GM19238 (cell line): ENCODE measurements around the gene ATF3.

Source experiments
- DNase-seq: peaks from one replicate; pipeline ENCODE4 v3.0.0; 2011; ENCODE audit warnings: low spot score; ENCODE audit not compliant: insufficient read length

Gene ATF3

DNA sequence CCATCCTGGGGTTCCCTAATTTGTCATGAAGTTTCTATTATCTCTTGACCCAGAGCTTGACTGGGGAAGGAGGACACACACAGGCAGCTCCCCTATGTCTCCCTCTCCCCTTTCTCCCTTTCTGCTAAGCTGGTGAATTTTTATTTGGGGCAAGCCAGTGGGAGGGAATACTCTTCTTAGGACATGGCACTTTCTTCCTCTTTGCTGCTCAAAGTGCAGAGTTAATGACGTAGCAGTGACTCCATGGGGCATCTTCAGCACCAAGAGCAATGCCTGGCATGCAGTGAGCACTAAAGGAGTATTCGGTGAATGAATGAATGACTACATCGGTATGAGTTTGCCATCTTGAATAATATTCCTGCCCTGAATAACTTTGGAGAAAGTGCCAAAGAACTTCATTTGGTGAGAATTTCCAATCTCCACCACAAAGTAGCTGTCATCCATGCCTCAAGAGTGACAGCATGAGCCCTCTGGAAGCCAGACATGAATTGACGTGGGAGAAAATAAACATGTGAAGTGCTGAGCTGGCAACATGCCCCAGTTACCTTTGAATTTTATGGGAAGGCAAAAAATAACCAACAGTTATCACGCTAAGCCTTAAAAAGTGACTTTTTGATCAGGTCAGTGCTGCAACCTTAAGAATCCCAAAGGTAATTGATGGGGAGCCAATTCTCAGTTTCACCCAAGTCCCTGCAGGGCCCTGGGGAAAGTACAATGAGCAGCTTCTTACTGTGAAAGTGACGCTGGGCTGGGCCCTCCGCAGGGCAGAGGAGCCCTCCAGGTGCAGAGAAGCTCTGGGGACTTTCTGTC, 22.1 kb upstream of the ATF3 start:
- DNase-seq: peak; percentile 38

DNA sequence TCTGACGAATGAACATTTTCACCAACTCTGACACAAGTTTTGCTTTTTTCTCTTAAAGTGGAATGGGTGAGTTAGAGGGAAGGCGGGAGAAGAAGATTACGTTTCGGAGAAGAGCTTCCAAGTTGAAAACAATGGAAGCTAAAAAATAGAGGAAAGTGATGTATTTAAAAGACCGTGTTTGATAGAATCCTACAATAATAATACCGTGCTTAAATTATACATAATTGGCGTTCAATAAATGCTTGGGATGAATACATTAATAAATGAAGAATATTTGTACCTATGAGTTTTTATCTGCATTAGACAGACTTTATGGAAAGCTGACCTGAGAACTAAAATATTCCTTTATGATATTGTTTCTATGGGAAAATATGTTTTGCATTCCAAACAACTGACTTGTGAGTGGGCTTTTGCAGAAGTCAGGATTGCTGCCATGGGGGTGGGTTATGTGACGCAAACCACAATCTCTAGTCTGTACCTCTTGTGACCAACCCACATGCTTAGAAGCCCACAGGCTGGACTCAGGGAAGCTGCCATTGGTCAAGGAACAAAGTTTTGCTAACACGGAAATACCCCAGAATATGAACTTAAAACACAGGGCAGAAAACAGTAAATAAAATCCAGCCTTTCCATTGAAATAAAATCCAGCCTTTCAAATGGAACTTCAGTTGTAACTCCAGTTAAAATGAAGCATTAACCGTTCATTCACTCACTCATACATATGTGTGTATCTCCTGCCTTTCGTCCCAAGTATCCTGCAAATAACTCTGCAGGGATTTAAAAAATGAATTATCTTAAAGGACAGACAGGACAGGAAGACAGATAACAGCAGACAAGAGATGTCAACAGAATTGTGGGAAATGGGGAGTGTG, 21.3 kb upstream of the ATF3 start:
- no peak for DNase-seq

GRCh38 chr1:212587888-212588510, 20.6 kb upstream of the ATF3 start:
- no peak for DNase-seq

GRCh38 chr1:212589446-212589845, 19.1 kb upstream of the ATF3 start:
- DNase-seq: no peak

DNA sequence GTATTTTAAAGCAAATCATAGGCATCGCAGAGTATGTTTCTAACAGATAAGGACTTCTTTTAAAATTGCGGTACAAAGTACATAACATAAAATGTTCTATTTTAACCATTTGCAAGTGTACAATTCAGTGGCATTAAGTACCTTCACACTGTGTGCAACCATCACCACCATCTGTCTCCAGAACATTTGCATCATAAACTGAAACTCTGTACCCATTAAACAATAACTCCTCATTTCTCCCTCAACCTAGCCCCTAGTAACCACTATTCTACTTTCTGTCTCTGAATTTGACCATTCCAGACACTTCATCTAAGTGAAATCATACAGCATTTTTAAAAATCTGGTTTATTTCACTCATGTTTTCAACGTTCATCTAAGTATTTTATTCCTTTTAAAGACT, 16.6 kb upstream of the ATF3 start:
- DNase-seq: no peak

- DNase-seq: no peak
These were observed 14.7 kb upstream of the ATF3 start for GRCh38 chr1:212593821-212594251.

- DNase-seq: no peak
These were observed 13.9 kb upstream of the ATF3 start for GRCh38 chr1:212594640-212595039.

- DNase-seq: no peak
These were observed 13.3 kb upstream of the ATF3 start for GRCh38 chr1:212595229-212595628.

DNA sequence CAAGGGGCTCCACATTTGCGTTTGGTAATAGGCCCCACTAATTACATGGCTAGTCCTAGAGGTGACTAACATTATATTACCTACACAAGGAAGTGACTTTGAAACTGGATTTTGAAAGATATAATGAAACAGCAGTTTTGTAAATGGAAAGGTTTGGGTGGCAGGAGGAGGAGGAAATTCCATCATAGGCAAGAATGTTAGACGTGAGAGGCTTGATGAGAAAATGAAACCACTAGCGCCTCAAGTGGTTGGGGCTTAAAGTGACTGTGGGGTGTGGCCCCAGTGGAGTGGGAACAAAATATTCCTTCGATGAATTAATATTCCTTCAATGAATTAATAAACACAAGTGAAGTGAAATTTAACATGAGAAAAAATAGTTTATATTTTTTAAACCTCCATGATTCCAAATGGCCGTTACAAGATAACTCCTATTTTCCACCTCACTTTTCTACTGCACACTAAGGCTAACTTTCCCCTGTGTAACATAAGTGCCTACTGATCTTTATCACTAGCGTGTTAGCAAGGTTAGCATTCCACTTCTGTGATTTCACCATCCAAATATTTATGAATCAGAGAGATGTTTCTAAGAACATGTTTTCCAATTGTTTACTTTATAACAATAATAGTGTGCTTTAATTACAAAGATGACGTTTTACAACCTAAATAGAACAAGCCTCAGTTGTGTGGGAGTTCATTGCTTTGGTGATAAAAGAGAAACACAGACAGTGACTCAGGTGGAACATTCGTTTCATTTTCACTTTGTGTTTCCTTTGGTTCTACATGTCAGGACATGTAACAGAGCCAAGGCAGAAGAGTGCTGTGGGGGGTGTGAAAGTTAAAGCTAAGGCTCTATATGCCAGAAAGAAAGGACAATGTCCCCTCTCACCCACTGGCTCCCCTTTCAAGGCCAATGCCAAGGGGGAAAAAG, 12.5 kb upstream of the ATF3 start:
- no peak for DNase-seq

GRCh38 chr1:212596798-212597197, 11.8 kb upstream of the ATF3 start:
- DNase-seq: no peak

GRCh38 chr1:212597487-212597886, 11.1 kb upstream of the ATF3 start:
- DNase-seq: no peak

GRCh38 chr1:212600071-212600915, 8.3 kb upstream of the ATF3 start:
- DNase-seq: no peak

DNA sequence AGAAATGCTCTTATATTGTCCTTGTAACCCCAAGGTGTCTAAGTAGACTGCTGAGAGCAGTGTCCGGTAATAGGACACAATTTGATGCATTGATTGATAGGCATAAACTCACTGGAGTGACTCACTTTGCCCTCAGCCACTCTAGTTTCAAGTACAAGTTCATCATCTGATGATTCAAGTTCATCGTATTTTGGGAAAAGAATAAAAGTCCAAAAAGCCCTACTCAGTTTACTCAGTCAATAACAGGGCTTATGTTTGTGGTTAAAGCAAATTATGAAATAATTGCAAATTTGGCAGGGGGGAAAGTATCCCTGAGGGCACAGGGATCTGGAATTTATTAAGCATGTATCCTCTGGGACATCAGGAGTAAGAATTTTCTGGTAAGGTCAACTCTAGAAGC, 7.6 kb upstream of the ATF3 start:
- no peak for DNase-seq

GRCh38 chr1:212601524-212601923, 7.0 kb upstream of the ATF3 start:
- DNase-seq: no peak

GRCh38 chr1:212605441-212606394, 2.8 kb upstream of the ATF3 start:
- no peak for DNase-seq

DNA sequence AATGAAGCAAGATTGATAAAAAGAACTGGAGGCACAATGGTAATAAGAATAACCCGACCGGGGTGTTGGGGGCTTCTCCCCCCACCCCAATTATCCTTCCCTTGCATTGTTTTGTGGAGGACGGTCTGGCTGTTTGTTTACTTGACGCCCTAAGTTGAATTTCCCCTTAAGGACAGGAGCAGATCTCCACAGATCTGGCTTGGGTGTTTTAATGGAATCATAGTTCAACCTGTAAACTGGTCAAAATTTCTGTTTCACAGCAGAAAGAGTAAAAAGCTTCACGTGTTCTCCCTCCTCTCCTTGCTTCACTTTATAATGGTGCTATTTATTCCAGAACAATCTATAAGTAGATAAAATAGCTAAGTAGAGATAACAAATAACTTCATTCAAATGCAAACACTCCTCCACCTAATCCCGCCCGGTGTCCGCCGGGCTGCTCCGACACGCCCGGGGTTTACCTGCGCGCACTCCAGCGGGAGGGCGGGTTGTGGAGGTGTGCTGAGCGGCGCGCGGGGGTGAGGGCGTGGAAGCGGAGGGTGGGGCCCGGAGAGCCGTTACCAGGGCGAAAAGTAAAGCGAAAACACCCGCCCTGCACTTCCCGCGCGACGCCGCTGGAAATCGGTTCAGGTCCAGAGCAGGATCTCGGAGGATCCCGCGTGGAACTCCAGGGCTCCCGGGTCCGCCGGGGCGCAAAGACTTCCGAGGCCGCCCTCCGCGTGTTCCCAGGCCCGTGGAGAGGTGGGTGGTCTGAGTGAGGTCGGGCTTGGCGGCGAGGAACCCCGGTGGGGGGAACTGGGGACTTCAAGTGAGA, 2.0 kb upstream of the ATF3 start:
- no peak for DNase-seq

GRCh38 chr1:212607206-212607912, 1.2 kb upstream of the ATF3 start:
- no peak for DNase-seq
